ENCODE results near the gene ADNP. TPM values are rescaled to one million over a fixed set of nuclear protein-coding genes. Genes with fewer than 3 reads are reported as not detected.
A peak's percentile ranks its signal among the peaks of the same experiment; 100 is the strongest.

Gene ADNP
- total and polyA plus RNA-seq, 2 of the 13 experiments (the other 11 are each of a cell fraction or from before 2014, with no cell fraction given), result 21.0 to 21.5 TPM

DNA sequence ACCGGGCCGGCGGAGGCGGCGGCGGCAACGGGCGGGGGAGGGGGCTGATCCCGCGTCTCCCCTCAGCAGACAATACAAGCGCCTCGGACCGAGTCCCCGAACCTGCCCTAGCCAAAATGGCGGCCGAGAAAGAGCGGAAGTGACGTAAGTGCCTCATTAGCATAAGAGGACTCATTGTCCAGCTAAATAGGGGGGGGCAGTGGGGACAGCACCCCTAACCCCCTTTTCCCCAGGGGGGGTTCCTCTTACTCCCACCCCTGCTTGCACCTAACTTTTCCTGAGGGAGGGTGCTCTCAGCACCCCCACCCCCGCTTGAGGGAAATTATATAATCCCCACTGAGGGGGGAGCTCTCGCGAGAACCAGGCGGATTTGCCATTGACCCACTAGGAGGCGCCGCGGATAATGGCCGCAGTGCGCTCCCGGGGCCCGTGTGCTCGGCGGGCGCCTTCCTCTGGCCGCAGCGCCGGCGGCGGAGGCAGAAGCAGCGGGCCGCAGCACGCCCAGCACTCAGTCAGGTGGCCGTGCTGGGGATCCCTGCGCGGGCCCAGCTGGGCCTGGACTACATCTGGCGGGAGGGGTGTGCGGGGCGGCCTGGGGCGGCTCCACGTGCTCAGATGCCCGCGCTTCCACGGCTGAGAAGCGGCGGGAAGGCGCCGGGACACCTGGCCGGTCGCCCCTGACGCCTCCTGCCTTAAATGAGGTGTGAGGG lies at the start of gene ADNP (continued):
- TF ChIP-seq ZNF776 (CRISPR knock-in tag; IDR thresholded peaks at IDR 0.05) (no peak), PAWR (CRISPR knock-in tag; IDR thresholded peaks at IDR 0.05; ENCODE audit: borderline replicate concordance) (no peak), ZSCAN21 (CRISPR knock-in tag; IDR thresholded peaks at IDR 0.05; ENCODE audit: borderline replicate concordance) (peak; percentile 30; the same call in 1 of the 2 replicates), ZNF768 (CRISPR knock-in tag; IDR thresholded peaks at IDR 0.05) (no peak; the same call in 1 of the 2 replicates), SNRNP70 (IDR thresholded peaks at IDR 0.05; ENCODE audit: low read depth, low read length) (no peak), ZNF335 (CRISPR knock-in tag; IDR thresholded peaks at IDR 0.05) (0 out of 2 replicates have a peak, but pooled peaks have one; percentile 32), POLR2A (IDR thresholded peaks at IDR 0.05; ENCODE audit: insufficient read depth in 1 of 2, low read depth in 2 of 2, low read length in 2 of 2) (peak; percentile 81 to 83), CHCHD3 (CRISPR knock-in tag; IDR thresholded peaks at IDR 0.05) (peak; percentile 63; the same call in 1 of the 2 replicates)
- TF ChIP-seq, protein P1, sequence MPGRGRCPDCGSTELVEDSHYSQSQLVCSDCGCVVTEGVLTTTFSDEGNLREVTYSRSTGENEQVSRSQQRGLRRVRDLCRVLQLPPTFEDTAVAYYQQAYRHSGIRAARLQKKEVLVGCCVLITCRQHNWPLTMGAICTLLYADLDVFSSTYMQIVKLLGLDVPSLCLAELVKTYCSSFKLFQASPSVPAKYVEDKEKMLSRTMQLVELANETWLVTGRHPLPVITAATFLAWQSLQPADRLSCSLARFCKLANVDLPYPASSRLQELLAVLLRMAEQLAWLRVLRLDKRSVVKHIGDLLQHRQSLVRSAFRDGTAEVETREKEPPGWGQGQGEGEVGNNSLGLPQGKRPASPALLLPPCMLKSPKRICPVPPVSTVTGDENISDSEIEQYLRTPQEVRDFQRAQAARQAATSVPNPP (CRISPR knock-in tag; IDR thresholded peaks at IDR 0.05), result 0 out of 2 replicates have a peak, but pooled peaks have one; percentile 56
- TF ChIP-seq, protein P2, sequence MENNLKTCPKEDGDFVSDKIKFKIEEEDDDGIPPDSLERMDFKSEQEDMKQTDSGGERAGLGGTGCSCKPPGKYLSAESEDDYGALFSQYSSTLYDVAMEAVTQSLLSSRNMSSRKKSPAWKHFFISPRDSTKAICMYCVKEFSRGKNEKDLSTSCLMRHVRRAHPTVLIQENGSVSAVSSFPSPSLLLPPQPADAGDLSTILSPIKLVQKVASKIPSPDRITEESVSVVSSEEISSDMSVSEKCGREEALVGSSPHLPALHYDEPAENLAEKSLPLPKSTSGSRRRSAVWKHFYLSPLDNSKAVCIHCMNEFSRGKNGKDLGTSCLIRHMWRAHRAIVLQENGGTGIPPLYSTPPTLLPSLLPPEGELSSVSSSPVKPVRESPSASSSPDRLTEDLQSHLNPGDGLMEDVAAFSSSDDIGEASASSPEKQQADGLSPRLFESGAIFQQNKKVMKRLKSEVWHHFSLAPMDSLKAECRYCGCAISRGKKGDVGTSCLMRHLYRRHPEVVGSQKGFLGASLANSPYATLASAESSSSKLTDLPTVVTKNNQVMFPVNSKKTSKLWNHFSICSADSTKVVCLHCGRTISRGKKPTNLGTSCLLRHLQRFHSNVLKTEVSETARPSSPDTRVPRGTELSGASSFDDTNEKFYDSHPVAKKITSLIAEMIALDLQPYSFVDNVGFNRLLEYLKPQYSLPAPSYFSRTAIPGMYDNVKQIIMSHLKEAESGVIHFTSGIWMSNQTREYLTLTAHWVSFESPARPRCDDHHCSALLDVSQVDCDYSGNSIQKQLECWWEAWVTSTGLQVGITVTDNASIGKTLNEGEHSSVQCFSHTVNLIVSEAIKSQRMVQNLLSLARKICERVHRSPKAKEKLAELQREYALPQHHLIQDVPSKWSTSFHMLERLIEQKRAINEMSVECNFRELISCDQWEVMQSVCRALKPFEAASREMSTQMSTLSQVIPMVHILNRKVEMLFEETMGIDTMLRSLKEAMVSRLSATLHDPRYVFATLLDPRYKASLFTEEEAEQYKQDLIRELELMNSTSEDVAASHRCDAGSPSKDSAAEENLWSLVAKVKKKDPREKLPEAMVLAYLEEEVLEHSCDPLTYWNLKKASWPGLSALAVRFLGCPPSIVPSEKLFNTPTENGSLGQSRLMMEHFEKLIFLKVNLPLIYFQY (CRISPR knock-in tag; IDR thresholded peaks at IDR 0.05; ENCODE audit: borderline replicate concordance), result no peak
- TF ChIP-seq, protein P3, sequence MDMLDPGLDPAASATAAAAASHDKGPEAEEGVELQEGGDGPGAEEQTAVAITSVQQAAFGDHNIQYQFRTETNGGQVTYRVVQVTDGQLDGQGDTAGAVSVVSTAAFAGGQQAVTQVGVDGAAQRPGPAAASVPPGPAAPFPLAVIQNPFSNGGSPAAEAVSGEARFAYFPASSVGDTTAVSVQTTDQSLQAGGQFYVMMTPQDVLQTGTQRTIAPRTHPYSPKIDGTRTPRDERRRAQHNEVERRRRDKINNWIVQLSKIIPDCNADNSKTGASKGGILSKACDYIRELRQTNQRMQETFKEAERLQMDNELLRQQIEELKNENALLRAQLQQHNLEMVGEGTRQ (IDR thresholded peaks at IDR 0.05; ENCODE audit: low read depth, low read length), result no peak
- TF ChIP-seq, protein P3 (CRISPR knock-in tag; IDR thresholded peaks at IDR 0.05; ENCODE audit: borderline replicate concordance), result no peak
- TF ChIP-seq, protein P4, sequence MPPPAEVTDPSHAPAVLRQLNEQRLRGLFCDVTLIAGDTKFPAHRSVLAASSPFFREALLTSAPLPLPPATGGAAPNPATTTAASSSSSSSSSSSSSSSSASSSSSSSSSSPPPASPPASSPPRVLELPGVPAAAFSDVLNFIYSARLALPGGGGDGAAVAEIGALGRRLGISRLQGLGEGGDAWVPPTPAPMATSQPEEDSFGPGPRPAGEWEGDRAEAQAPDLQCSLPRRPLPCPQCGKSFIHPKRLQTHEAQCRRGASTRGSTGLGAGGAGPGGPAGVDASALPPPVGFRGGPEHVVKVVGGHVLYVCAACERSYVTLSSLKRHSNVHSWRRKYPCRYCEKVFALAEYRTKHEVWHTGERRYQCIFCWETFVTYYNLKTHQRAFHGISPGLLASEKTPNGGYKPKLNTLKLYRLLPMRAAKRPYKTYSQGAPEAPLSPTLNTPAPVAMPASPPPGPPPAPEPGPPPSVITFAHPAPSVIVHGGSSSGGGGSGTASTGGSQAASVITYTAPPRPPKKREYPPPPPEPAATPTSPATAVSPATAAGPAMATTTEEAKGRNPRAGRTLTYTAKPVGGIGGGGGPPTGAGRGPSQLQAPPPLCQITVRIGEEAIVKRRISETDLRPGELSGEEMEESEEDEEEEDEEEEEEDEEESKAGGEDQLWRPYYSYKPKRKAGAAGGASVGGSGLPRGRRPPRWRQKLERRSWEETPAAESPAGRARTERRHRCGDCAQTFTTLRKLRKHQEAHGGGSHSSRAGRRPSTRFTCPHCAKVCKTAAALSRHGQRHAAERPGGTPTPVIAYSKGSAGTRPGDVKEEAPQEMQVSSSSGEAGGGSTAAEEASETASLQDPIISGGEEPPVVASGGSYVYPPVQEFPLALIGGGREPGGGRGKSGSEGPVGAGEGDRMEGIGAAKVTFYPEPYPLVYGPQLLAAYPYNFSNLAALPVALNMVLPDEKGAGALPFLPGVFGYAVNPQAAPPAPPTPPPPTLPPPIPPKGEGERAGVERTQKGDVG (CRISPR knock-in tag; IDR thresholded peaks at IDR 0.05; ENCODE audit: borderline replicate concordance), result peak; percentile 87; the same call in 1 of the 2 replicates
- TF ChIP-seq, protein P5, sequence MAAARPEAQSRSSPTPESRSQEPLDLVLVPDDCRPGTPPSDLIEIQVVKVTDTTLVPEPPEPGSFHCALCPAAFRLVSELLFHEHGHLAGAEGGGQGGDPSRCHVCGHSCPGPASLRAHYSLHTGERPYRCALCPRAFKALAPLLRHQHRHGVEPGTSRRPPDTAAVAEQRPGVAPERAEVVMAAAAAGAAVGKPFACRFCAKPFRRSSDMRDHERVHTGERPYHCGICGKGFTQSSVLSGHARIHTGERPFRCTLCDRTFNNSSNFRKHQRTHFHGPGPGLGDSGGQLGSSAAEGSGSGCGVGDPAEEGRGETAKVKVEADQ (CRISPR knock-in tag; IDR thresholded peaks at IDR 0.05; ENCODE audit: borderline replicate concordance), result no peak
- TF ChIP-seq, protein P6, sequence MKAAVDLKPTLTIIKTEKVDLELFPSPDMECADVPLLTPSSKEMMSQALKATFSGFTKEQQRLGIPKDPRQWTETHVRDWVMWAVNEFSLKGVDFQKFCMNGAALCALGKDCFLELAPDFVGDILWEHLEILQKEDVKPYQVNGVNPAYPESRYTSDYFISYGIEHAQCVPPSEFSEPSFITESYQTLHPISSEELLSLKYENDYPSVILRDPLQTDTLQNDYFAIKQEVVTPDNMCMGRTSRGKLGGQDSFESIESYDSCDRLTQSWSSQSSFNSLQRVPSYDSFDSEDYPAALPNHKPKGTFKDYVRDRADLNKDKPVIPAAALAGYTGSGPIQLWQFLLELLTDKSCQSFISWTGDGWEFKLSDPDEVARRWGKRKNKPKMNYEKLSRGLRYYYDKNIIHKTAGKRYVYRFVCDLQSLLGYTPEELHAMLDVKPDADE (CRISPR knock-in tag; IDR thresholded peaks at IDR 0.05), result peak; percentile 37; the same call in 1 of the 2 replicates

All from HepG2 (cell line).